ENCODE data around the gene P2RY12.

DNA sequence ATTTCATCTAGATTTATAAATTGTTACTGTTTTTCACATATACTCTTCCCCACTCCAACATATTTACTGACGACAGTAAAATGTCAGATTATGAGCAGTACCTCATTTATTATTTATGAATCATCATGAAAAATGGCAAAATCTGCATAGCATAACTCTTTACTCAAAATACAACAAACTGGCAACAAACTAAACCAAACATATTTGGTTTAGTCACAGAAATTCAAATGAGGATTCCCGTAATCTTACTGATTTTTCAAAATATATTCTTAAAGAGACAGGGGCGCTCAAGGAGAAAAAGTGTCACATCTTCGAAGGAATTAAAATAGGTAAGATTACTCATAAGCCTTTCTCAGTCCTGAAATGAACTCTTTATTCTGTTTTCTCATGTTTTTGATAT is 64.9 kb downstream of the P2RY12 start:
- TF ChIP-seq, protein P1, sequence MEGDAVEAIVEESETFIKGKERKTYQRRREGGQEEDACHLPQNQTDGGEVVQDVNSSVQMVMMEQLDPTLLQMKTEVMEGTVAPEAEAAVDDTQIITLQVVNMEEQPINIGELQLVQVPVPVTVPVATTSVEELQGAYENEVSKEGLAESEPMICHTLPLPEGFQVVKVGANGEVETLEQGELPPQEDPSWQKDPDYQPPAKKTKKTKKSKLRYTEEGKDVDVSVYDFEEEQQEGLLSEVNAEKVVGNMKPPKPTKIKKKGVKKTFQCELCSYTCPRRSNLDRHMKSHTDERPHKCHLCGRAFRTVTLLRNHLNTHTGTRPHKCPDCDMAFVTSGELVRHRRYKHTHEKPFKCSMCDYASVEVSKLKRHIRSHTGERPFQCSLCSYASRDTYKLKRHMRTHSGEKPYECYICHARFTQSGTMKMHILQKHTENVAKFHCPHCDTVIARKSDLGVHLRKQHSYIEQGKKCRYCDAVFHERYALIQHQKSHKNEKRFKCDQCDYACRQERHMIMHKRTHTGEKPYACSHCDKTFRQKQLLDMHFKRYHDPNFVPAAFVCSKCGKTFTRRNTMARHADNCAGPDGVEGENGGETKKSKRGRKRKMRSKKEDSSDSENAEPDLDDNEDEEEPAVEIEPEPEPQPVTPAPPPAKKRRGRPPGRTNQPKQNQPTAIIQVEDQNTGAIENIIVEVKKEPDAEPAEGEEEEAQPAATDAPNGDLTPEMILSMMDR (conservative IDR thresholded peaks at IDR 0.05; ENCODE audit: low read depth, low read length): no peak
- TF ChIP-seq EZH2 (IDR thresholded peaks at IDR 0.05; ENCODE audit: low read length, unreplicated experiment) (no peak), EZH2phosphoT487 (IDR thresholded peaks at IDR 0.05; ENCODE audit: borderline replicate concordance, low read length) (no peak)
